Stimulated activated CD4-positive, alpha-beta T cell treated with anti-CD3 and anti-CD28 coated beads, Interleukin-12 subunit alpha, Interleukin-12 subunit beta, amount 100 ng/mL, for 48 hours (primary cell): ENCODE data around the gene FREM2.

Experiments used
- DNase-seq, 3 donors: peaks; one replicate each; pipeline ENCODE4 v3.0.0-alpha.2; 2020; ENCODE audit warnings: low read depth in 2 of 3, low spot score in 1 of 3

Gene FREM2, protein sequence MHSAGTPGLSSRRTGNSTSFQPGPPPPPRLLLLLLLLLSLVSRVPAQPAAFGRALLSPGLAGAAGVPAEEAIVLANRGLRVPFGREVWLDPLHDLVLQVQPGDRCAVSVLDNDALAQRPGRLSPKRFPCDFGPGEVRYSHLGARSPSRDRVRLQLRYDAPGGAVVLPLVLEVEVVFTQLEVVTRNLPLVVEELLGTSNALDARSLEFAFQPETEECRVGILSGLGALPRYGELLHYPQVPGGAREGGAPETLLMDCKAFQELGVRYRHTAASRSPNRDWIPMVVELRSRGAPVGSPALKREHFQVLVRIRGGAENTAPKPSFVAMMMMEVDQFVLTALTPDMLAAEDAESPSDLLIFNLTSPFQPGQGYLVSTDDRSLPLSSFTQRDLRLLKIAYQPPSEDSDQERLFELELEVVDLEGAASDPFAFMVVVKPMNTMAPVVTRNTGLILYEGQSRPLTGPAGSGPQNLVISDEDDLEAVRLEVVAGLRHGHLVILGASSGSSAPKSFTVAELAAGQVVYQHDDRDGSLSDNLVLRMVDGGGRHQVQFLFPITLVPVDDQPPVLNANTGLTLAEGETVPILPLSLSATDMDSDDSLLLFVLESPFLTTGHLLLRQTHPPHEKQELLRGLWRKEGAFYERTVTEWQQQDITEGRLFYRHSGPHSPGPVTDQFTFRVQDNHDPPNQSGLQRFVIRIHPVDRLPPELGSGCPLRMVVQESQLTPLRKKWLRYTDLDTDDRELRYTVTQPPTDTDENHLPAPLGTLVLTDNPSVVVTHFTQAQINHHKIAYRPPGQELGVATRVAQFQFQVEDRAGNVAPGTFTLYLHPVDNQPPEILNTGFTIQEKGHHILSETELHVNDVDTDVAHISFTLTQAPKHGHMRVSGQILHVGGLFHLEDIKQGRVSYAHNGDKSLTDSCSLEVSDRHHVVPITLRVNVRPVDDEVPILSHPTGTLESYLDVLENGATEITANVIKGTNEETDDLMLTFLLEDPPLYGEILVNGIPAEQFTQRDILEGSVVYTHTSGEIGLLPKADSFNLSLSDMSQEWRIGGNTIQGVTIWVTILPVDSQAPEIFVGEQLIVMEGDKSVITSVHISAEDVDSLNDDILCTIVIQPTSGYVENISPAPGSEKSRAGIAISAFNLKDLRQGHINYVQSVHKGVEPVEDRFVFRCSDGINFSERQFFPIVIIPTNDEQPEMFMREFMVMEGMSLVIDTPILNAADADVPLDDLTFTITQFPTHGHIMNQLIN (N-terminal part only)

DNA sequence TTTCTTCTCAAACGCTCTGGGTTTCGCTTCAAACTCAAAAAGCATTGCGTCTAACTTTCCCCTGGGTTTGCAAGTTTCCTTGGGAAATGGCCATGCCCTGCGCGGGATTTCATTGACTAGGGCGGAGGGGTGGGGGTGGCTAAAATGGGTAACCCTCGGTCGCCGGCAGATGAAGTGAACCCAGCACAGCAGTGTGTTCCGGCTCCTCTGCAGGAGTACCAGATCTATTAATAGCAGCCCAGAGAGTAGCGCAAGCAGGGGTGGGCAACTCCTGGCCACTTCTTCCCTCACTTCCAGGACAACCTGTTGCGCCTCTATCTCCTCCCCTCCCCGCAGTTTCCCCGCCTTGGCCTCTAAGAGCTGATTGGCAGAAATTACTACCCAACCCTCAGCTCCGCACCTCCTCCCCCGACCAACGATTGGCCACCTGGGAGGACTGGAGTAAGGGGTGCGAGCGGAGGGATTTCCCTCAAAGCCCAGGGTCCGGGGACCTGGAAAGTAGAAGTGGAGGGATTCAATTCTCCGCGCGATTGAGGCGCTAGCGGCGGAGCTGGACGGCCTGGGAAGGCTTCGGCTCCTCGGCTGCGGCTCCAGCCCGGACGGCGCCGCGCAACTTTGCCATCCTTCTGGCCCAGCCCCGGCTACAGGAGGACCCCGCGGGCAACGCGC, at the start of gene FREM2:
TSS of gene FREM2 (plus strand) at position 501 of the 669 bp plus-strand sequence. CDS start 268 bp downstream, outside the sequence.
- no peak for DNase-seq

DNA sequence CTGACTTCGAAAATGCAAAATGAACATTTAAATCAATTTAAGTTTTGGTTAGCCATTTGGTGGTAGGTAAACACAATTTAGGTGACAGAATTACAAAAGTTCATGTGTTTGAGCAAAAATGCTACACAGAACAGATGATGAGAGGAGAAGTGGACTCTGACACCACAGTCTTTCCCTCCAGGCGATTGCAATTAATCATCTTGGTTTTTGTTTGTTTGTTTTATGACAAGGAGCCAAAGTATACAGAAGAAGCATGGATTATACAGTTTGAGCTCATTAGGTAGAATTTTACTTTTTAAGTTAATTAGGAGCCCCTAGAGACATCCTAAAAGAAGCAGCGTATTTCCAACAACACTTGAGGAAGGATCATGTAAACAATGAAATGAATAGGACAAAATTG, 49.3 kb upstream of the FREM2 start:
- DNase-seq, result no peak

DNA sequence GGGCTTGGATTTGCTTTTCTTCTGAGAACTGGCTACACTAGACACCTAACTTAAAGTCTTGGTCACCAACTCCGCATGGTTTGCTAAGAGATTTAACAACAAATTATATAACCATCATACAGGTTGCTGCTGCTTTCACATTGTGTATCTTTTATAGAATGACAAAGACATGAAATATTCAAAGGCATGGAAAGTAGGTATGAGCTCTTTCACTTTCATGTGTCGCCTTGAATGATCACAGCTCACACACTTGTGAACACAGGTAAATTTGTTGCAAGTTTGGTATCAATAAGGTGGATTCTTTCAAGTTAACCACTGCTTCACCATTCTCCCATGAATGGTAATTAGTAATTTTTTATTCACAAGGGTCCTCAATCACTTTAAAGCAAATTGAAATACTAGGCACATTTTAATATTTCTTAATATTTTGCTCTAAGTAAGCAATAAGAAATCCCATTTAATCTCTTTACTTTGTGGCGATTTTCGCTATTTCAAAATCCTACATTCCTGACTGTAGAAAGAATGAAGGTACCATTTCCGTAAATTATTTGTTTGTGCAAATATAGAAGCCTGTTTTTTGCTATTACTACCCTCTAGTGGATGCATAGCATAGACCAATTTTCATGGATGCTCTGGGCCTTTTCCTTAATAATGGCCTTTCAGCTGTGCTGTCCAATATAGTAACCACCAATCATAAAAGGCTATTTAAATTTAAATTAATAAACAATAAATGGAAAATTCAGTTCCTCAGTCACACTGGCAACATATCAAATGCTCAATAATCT, 45.5 kb upstream of the FREM2 start:
- DNase-seq, result no peak

DNA sequence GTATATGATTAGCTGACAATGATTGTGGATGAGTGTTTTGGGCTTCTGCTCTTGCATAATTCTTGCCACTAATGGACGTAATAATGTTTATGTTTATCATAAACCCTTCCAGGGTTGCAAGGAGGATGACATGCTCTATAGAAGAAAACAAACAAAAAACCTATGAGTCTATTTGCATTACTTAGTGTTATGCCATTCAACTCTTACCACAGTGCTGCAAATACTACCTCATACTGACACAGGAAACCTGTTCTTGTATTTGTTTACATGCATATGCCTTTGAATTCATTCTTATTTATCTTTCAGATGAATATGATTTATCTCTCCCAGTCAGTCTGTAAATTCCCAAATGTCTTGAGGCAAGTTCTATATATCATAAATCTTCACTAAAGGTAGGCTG, 39.6 kb upstream of the FREM2 start:
- no peak for DNase-seq

DNA sequence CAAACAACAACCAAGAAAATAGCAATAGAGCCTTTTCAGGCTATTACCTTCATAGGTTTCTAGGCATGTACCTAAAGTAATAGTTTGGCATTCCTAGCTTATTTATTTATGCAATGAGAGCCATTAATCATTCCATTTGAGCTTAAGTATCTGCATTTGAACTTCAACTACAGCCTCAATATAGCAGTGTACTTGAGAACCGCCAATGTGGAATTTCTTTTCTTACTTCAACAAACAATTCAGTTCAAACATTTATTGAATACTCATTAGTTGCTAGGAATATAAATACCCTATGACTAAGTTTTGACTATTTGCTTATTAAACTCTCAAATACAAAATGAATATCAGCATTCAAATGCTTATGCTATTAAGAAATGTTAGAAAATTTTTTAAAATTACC, 38.0 kb upstream of the FREM2 start:
- DNase-seq, result no peak

DNA sequence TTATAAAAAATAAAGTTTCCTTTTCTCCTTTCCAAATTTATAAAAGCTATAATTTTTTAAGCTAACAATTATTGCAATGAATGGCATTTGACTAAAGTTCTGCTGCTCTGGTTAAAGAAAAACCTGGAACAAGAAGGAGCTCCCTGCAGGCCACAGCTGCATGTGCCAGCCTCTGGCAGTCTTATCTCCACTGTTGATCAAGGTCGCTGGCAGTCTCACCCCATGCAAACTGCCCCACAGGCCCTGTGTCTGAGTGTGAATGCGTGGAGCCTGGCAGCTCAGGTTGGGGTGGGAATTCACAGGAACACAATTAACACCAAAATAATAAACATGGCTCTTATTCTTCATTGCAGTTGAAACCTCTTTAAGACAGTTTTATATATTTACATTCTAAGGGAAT, 30.2 kb upstream of the FREM2 start:
- no peak for DNase-seq

DNA sequence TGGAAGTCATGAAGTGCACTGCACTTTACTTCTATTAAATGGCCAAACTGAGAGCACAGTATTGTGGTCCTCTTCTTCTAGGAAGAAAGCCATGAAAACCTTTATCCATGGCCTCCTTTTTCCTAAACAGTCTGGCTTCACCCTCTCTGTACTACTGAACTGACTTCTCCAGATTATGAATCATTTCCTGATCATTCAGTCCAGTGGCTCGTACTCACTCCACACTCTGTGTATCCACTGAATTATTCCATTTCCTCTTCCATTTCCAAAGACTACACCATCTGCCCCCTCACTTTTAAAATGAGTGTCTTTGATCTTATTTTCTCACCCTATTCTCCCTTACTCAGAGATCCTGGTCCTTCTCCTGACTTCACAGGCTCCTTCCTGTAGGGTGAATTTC, 29.7 kb upstream of the FREM2 start:
- no peak for DNase-seq

DNA sequence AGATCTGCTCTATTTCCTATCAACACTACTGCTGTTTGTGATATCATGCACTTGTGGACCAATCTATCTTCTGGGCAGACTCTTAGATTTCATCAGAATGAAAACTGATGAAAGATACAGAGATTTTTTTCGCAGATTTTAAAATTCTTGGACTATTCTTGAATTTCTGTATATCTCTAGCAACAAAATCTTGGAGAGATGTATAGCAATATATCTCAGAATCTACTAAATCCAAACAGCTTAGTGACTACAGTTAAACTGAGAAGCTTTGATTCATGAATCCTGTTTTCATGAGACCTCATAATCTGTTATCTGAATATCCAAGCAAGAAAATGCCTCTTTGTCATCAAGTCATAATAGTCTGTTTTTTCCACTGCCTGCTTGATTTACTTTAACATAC, 28.0 kb upstream of the FREM2 start:
- no peak for DNase-seq

DNA sequence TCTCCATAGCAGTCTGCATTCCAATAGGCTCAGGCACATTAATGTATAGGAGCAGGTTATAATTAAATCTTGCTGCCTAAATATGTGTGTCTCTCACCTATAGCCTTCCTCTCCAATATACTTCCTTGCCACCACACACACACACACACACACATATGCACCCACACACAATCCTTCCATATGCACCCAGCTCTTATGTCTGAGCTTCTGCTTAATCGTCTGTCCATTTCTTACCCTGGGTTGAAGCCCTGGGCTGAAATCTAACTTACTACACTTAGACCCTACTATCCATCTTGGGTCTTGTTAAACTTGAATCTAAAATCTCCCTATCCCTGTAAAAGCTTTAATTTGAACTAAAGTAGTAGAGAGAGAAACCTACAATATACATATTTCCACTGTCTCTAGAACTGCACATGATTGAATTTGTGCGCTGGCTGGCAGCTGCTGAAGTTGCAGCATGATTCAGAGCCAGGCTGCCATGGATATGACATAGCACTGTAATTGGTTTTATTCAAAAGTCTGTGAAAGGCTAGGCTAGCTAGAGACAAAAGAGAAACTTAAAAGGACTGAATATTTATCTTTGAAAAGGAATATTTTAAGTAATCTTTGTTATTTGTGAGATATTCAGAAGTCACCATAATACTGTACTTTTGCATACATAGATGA, 25.7 kb upstream of the FREM2 start:
- no peak for DNase-seq

DNA sequence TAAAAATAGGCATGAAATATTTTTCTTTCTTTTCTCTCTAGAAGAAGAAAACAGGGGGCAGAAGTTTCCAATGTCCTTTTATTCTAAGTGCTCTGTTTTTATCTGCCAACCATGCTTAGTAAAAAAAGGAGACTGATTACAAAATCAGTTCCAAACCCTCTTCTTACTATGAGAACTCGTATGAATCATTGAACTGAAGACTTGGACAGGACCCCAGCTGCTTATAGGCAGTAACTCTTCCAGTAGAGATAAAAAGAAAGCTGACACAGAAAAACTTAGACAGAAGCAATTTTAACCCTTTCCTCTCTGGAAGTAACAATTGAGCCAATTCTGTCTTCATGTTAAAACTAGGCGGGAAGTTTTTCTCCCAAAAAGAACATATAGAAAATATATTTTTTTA, 24.5 kb upstream of the FREM2 start:
- DNase-seq, result no peak

DNA sequence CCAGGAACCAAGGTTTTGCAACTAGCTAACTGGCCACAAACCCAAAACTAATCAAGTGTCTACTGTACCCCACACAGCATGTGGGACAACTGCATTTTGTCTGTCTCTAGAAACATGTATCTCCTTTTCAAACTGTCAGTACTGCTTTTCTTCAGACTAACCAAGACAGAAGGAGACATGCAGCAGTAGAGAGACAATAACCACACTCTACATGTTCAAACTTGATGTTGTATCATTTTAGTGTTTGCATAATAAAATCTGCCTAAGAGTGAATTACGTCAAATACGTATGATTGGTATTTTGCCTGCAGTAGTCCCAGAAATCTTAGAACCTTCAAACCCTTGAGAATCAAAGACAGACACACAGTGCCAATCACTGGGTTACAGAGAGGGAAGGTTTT, 22.0 kb upstream of the FREM2 start:
- no peak for DNase-seq

DNA sequence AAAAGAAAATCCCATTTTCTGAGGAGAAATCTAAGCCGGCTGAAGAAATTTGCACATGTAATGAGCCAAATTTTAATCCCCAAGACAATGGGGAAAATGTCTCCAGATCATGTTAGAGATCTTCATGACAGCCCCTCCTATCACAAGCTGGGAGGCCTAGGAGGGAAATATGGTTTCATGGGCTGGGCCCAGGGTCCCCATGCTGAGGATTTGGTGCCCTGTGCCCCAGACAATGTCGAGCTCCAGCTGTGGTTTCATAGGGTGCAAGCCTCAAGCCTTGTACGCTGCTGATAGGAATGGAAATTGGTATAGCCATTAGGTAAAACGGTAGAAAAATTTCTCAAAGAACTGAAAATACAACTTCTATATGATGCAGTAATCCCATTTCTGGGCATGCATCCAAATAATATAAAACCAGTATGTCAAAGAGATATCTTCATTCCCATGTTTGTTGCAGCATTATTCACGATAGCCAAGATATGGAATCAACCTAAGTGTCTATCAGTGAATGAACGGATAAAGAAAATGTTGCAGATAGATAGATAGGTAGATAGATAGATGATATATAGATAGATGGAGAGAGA, 19.3 kb upstream of the FREM2 start:
- no peak for DNase-seq

DNA sequence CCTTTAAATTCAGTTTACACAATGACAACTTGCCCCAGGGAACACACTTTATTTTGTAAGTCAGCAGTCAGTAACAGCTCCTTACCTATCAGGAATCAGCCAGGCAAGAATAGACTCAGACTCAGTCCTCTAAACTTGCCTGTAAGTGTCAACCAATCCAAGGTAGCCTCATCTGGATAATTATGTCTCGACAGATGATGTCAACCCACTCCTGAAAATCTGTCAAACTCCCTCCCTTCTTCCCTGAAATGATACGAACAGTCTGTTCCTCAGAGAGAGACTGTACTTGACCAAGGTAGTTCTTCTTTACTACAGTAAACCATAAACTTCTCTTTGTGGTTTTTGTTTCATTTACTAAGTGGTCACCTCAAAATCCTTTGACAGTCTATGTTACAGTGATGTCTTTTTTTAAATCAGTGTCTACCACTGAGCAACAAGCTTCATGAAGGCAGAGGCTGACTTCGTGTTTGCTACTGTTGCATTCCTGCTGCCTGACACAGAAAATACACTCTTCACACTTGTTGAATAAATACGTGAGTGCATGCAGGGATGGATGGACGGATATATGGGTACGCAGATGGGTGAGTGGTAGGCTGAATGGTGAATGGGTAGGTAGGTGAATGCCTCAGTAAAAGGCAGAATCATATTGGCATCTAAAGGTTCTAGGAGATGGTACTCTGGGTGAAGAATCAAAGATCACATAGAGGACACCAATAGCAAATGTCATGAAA, 17.5 kb upstream of the FREM2 start:
- no peak for DNase-seq

DNA sequence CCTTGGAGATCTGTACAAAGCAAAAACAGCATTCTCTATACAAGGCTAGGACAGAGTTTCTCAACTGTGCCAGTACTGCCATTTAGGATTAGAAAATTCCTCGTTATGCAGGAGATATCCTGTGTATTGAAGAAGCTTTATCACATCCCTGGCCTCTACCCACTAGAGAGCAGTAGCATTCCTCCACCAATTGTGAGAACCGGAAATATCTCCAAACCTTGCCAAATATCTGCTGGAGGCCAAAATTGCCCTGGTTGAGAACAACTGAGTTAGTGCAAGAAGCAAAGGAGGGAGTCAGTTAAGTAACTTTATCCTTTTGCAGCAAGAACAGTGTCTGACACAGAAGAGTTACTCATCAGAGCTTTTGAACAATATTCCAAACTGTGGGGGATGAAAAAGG, 16.2 kb upstream of the FREM2 start:
- DNase-seq, result no peak

DNA sequence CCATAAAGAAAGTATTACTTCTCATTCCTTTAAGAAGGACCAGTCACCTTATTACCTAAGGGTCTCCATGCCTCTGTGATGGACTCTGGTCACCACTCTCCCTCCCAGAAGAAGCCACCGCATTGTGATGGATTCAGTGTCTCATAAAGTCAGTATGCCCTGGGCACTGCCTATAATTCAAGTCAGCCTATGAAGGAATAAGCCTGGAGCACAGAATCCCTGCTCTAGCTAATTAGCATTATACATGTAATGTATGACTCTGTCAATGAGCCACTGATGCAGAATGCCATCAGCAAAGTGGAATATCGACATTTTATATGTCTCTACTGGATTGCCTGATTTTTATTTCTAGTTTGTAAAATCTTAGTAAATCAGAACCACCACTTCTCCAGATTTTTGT, 14.9 kb upstream of the FREM2 start:
- no peak for DNase-seq

DNA sequence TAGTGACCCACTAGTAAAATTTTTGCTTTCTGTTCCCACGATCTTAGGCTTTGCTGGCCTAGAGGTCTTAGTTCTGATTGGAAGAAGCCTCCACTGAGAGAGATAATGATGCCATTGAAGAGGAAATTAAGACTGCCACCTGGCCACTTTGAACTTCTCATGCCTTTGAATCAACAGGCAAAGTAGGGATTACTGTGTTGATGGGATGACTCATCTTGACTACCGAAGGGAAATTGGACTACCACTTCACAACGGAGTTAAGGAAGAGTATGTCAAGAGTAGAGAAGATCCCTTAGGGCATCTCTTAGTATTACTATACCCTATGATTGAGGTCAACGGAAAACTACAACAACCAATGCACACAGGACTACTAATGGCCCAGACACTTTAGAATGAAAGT, 12.7 kb upstream of the FREM2 start:
- DNase-seq, result no peak

DNA sequence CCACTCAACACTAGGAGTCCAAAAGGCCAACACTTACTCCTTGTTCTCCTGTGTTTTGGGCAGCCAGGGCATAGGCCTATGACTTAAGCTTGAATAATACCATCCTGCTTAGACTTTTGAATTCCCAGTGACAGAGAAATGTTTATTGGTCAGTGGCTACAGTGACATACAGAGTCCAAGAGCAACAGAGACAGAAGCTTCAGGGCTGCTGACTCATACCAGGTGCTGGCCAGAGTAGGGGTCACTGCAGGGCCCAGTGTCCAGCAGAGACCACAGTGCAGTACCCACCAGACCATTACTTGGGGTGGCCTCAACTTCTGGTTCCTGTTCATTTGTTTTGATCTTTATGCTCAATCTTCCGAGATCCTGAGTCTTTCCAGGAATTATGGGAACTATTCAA, 6.0 kb upstream of the FREM2 start:
- DNase-seq, result no peak

DNA sequence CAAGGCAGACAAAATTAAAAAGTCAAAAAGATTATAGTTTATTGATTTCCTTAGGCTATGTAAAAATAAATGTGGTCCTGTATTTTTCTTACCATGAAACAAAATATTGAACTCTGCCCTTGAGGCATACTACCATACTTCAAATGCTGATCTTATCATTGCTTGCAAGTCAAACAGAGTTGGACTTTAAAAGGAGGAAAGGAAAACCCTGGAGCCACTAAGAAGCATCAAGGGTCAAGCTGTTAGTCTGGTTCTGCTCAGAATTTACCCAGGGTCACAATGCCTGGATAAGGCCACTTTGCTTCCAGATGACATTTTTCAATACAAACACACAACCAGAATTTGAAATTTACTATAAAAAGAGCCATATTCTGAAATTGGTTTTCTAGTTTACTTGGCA, 2.2 kb upstream of the FREM2 start:
- no peak for DNase-seq

DNA sequence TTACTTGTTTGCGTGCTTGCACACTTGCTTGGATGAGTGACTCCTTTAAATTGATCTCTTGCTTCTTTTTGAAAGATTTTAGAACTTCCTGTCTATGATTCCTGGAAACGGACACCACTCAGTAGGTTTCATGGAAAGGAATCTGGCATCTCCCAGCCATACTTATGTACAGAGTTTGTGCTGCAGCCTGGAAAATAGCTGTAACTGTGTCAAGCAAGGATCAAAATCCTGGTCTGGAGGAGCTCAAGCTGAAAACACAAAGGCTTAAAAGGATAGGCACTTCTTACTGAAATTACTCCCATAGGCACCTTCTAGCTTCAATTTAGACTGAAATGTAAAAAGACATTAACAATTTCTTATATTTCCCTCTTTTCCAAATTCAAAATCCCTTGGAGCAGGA, 1.4 kb upstream of the FREM2 start:
- DNase-seq, result no peak
